ENCODE measurements around the gene ISY1.
"Not testable (repeated sequence)": the region's sequence is repeated elsewhere in the genome, so short reads cannot be mapped to it uniquely, and the experiment has no call there.

Gene ISY1

GRCh38 chr3:129166579-129167332 lies 5.9 kb upstream of the ISY1 start:
- Histone ChIP-seq H3K27me3 (ENCODE audit: control insufficient read depth, insufficient read depth, low read length) (no peaks in the 10 kb centered on the region), H3K9me3 (ENCODE audit: control insufficient read depth, insufficient read depth, low read length) (no peaks in the 10 kb centered on the region), H3K4me1 (ENCODE audit: control insufficient read depth, insufficient read depth, low read length) (no peaks in the 10 kb centered on the region), H3K36me3 (ENCODE audit: control insufficient read depth, insufficient read depth, low read length) (peaks cover 28% of the 10 kb centered on the region; the same call in 1 of the 2 replicates), H3K27ac (ENCODE audit: low read length) (no peak overlapping the region), H3K4me3 (ENCODE audit: low read length) (no peak overlapping the region)
- no peak for DNase-seq (ENCODE audit: low read depth, low spot score)
- WGBS (ENCODE audit: insufficient coverage, insufficient read length) = no CpG with 5 or more reads among the region's 15 CpGs

- H3K9me3 ChIP-seq (ENCODE audit: control insufficient read depth, insufficient read depth, low read length); DNase-seq (ENCODE audit: low read depth, low spot score); H3K4me1 ChIP-seq (ENCODE audit: control insufficient read depth, insufficient read depth, low read length); H3K27ac ChIP-seq (ENCODE audit: low read length); H3K27me3 ChIP-seq (ENCODE audit: control insufficient read depth, insufficient read depth, low read length); H3K4me3 ChIP-seq (ENCODE audit: low read length): not testable (repeated sequence)
- no CpG with 5 or more reads among the region's 8 CpGs for WGBS (ENCODE audit: insufficient coverage, insufficient read length)
- peaks cover 20% of the 10 kb centered on the region; the same call in 1 of the 2 replicates for H3K36me3 ChIP-seq (ENCODE audit: control insufficient read depth, insufficient read depth, low read length)
Measured at GRCh38 chr3:129165594-129165993, 4.7 kb upstream of the ISY1 start.

- Histone ChIP-seq H3K27ac (ENCODE audit: low read length) (no peak overlapping the region), H3K9me3 (ENCODE audit: control insufficient read depth, insufficient read depth, low read length) (no peaks in the 10 kb centered on the region), H3K27me3 (ENCODE audit: control insufficient read depth, insufficient read depth, low read length) (no peaks in the 10 kb centered on the region), H3K36me3 (ENCODE audit: control insufficient read depth, insufficient read depth, low read length) (peaks cover 12% of the 10 kb centered on the region; the same call in 1 of the 2 replicates), H3K4me3 (ENCODE audit: low read length) (no peak overlapping the region), H3K4me1 (ENCODE audit: control insufficient read depth, insufficient read depth, low read length) (no peaks in the 10 kb centered on the region; the same call in 1 of the 2 replicates)
- no CpG with 5 or more reads among the region's 7 CpGs for WGBS (ENCODE audit: insufficient coverage, insufficient read length)
- DNase-seq (ENCODE audit: low read depth, low spot score) = no peak
Measured at GRCh38 chr3:129164500-129164899, 3.6 kb upstream of the ISY1 start.

- no peaks in the 10 kb centered on the region for H3K27me3 ChIP-seq (ENCODE audit: control insufficient read depth, insufficient read depth, low read length)
- peak; percentile 16 for DNase-seq (ENCODE audit: low read depth, low spot score)
- H3K27ac ChIP-seq (ENCODE audit: low read length) = no peak overlapping the region
- H3K9me3 ChIP-seq (ENCODE audit: control insufficient read depth, insufficient read depth, low read length) = no peaks in the 10 kb centered on the region
- no peak overlapping the region for H3K4me3 ChIP-seq (ENCODE audit: low read length)
- no CpG with 5 or more reads among the region's 5 CpGs for WGBS (ENCODE audit: insufficient coverage, insufficient read length)
- no peaks in the 10 kb centered on the region; the same call in 1 of the 2 replicates for H3K4me1 ChIP-seq (ENCODE audit: control insufficient read depth, insufficient read depth, low read length)
- H3K36me3 ChIP-seq (ENCODE audit: control insufficient read depth, insufficient read depth, low read length) = peaks cover 9% of the 10 kb centered on the region; the same call in 1 of the 2 replicates
Measured at GRCh38 chr3:129162729-129163579, 2.1 kb upstream of the ISY1 start.

GRCh38 chr3:129161860-129162271 lies 1.0 kb upstream of the ISY1 start:
- WGBS (ENCODE audit: insufficient coverage, insufficient read length) = no CpG with 5 or more reads among the region's 12 CpGs
- H3K27me3 ChIP-seq (ENCODE audit: control insufficient read depth, insufficient read depth, low read length) = no peaks in the 10 kb centered on the region
- DNase-seq (ENCODE audit: low read depth, low spot score) = no peak
- H3K4me3 ChIP-seq (ENCODE audit: low read length) = peak overlapping the region; percentile 79; the same call in 1 of the 2 replicates
- no peaks in the 10 kb centered on the region for H3K9me3 ChIP-seq (ENCODE audit: control insufficient read depth, insufficient read depth, low read length)
- no peaks in the 10 kb centered on the region; the same call in 1 of the 2 replicates for H3K4me1 ChIP-seq (ENCODE audit: control insufficient read depth, insufficient read depth, low read length)
- peaks cover under 1% of the 10 kb centered on the region; the same call in 1 of the 2 replicates for H3K36me3 ChIP-seq (ENCODE audit: control insufficient read depth, insufficient read depth, low read length)
- H3K27ac ChIP-seq (ENCODE audit: low read length) = no peak overlapping the region

GRCh38 chr3:129144786-129145185 lies 16.1 kb downstream of the ISY1 start:
- Histone ChIP-seq H3K27ac (ENCODE audit: low read length) (no peak overlapping the region), H3K4me3 (ENCODE audit: low read length) (no peak overlapping the region), H3K36me3 (ENCODE audit: control insufficient read depth, insufficient read depth, low read length) (peaks cover 4% of the 10 kb centered on the region; the same call in 1 of the 2 replicates), H3K4me1 (ENCODE audit: control insufficient read depth, insufficient read depth, low read length) (no peaks in the 10 kb centered on the region), H3K9me3 (ENCODE audit: control insufficient read depth, insufficient read depth, low read length) (no peaks in the 10 kb centered on the region), H3K27me3 (ENCODE audit: control insufficient read depth, insufficient read depth, low read length) (no peaks in the 10 kb centered on the region)
- no peak for DNase-seq (ENCODE audit: low read depth, low spot score)

GRCh38 chr3:129141011-129141410 lies 19.9 kb downstream of the ISY1 start:
- not testable (repeated sequence) for DNase-seq (ENCODE audit: low read depth, low spot score); H3K27me3 ChIP-seq (ENCODE audit: control insufficient read depth, insufficient read depth, low read length); H3K9me3 ChIP-seq (ENCODE audit: control insufficient read depth, insufficient read depth, low read length); H3K27ac ChIP-seq (ENCODE audit: low read length); H3K4me3 ChIP-seq (ENCODE audit: low read length); H3K4me1 ChIP-seq (ENCODE audit: control insufficient read depth, insufficient read depth, low read length); H3K36me3 ChIP-seq (ENCODE audit: control insufficient read depth, insufficient read depth, low read length)
- WGBS (ENCODE audit: insufficient coverage, insufficient read length) = no CpG with 5 or more reads among the region's 5 CpGs

GRCh38 chr3:129139911-129140310 lies 21.0 kb downstream of the ISY1 start:
- Histone ChIP-seq H3K27ac (ENCODE audit: low read length) (no peak overlapping the region), H3K4me3 (ENCODE audit: low read length) (no peak overlapping the region), H3K36me3 (ENCODE audit: control insufficient read depth, insufficient read depth, low read length) (peaks cover 5% of the 10 kb centered on the region; the same call in 1 of the 2 replicates), H3K4me1 (ENCODE audit: control insufficient read depth, insufficient read depth, low read length) (no peaks in the 10 kb centered on the region), H3K9me3 (ENCODE audit: control insufficient read depth, insufficient read depth, low read length) (no peaks in the 10 kb centered on the region), H3K27me3 (ENCODE audit: control insufficient read depth, insufficient read depth, low read length) (no peaks in the 10 kb centered on the region)
- DNase-seq (ENCODE audit: low read depth, low spot score) = no peak
- no CpG with 5 or more reads among the region's 1 CpG for whole genome bisulfite sequencing (ENCODE audit: insufficient coverage, insufficient read length)

- H3K36me3 ChIP-seq (ENCODE audit: control insufficient read depth, insufficient read depth, low read length) = peaks cover 12% of the 10 kb centered on the region; the same call in 1 of the 2 replicates
- DNase-seq (ENCODE audit: low read depth, low spot score); H3K4me1 ChIP-seq (ENCODE audit: control insufficient read depth, insufficient read depth, low read length); H3K27me3 ChIP-seq (ENCODE audit: control insufficient read depth, insufficient read depth, low read length); H3K27ac ChIP-seq (ENCODE audit: low read length); H3K9me3 ChIP-seq (ENCODE audit: control insufficient read depth, insufficient read depth, low read length); H3K4me3 ChIP-seq (ENCODE audit: low read length): not testable (repeated sequence)
- WGBS (ENCODE audit: insufficient coverage, insufficient read length) = no CpG with 5 or more reads among the region's 10 CpGs
Measured at GRCh38 chr3:129136275-129136674, 24.6 kb downstream of the ISY1 start.

- H3K4me3 ChIP-seq (ENCODE audit: low read length) = no peak overlapping the region
- no peak overlapping the region for H3K27ac ChIP-seq (ENCODE audit: low read length)
- no peaks in the 10 kb centered on the region; the same call in 1 of the 2 replicates for H3K4me1 ChIP-seq (ENCODE audit: control insufficient read depth, insufficient read depth, low read length)
- H3K9me3 ChIP-seq (ENCODE audit: control insufficient read depth, insufficient read depth, low read length) = no peaks in the 10 kb centered on the region
- DNase-seq (ENCODE audit: low read depth, low spot score) = no peak
- H3K36me3 ChIP-seq (ENCODE audit: control insufficient read depth, insufficient read depth, low read length) = peaks cover 13% of the 10 kb centered on the region; the same call in 1 of the 2 replicates
- no CpG with 5 or more reads among the region's 5 CpGs for whole genome bisulfite sequencing (ENCODE audit: insufficient coverage, insufficient read length)
- H3K27me3 ChIP-seq (ENCODE audit: control insufficient read depth, insufficient read depth, low read length) = no peaks in the 10 kb centered on the region
Measured at GRCh38 chr3:129132097-129132866, 28.6 kb downstream of the ISY1 start.

Data from iPS DF 6.9 (cell line).